Fibroblast of lung (primary cell): ENCODE results near the gene ACOXL. TPM values are rescaled to one million over a fixed set of nuclear protein-coding genes. Genes with fewer than 3 reads are reported as not detected.
"Not testable (repeated sequence)": the region's sequence is repeated elsewhere in the genome, so short reads cannot be mapped to it uniquely, and the experiment has no call there.

Experiments used
- DNase-seq, 2 donors: peaks; one replicate each; pipeline versions ENCODE4 v3.0.0 to v3.0.0-alpha.2; 2010; ENCODE audit warnings: low read depth in 2 of 2
- H2AFZ ChIP-seq: 2 replicates; pipeline ENCODE4 v1.5.1; 2012; ENCODE audit warnings: low read length, control low read depth, inconsistent platforms
- H3K27ac ChIP-seq: 2 replicates; pipeline ENCODE4 v1.5.1; 2011; ENCODE audit warnings: low read length, control low read depth; ENCODE audit not compliant: insufficient read depth
- H3K27me3 ChIP-seq: 2 replicates; pipeline ENCODE4 v1.5.1; 2011; ENCODE audit warnings: mild to moderate bottlenecking, low read length; ENCODE audit not compliant: control insufficient read depth, insufficient read depth
- H3K36me3 ChIP-seq: 2 replicates; pipeline ENCODE4 v1.5.1; 2011; ENCODE audit warnings: low read length; ENCODE audit not compliant: control insufficient read depth, insufficient read depth
- H3K4me1 ChIP-seq: 2 replicates; pipeline ENCODE4 v1.5.1; 2011; ENCODE audit warnings: low read length; ENCODE audit not compliant: control insufficient read depth, insufficient read depth; ENCODE audit errors: extremely low read depth
- H3K4me2 ChIP-seq: 2 replicates; pipeline ENCODE4 v1.5.1; 2011; ENCODE audit warnings: low read length, control low read depth; ENCODE audit not compliant: insufficient read depth; ENCODE audit errors: extremely low read depth
- H3K4me3 ChIP-seq, 4 experiments: fragments of 200-600 bp in 1 of 4; sonication (generic) in 1 of 4; replicated peaks in 1 of 4; 2 replicates each; pipeline ENCODE4 v1.5.1; 2011 to 2016; ENCODE audit warnings: low read length in 4 of 4, low read depth in 3 of 4, mild to moderate bottlenecking in 3 of 4, control low read depth in 2 of 4, inconsistent platforms in 1 of 4, mixed read lengths in 1 of 4; ENCODE audit not compliant: insufficient read depth in 1 of 4; ENCODE audit errors: control extremely low read depth in 1 of 4
- H3K79me2 ChIP-seq: 2 replicates; pipeline ENCODE4 v1.5.1; 2012; ENCODE audit warnings: mild to moderate bottlenecking, low read length, inconsistent platforms; ENCODE audit not compliant: control insufficient read depth, insufficient read depth
- H3K9ac ChIP-seq: 2 replicates; pipeline ENCODE4 v1.5.1; 2011; ENCODE audit warnings: mild to moderate bottlenecking, low read length, control low read depth; ENCODE audit not compliant: insufficient read depth
- H3K9me3 ChIP-seq: 2 replicates; pipeline ENCODE4 v1.5.1; 2012; ENCODE audit warnings: low read depth, low read length; ENCODE audit not compliant: control insufficient read depth, insufficient read depth
- H4K20me1 ChIP-seq: 2 replicates; pipeline ENCODE4 v1.5.1; 2011; ENCODE audit warnings: low read length; ENCODE audit not compliant: control insufficient read depth, insufficient read depth; ENCODE audit errors: extremely low read depth
- EZH2 ChIP-seq: IDR thresholded peaks from 2 replicates; pipeline ENCODE4 v1.5.1; 2012; ENCODE audit warnings: low read length, control low read depth, mild to moderate bottlenecking; ENCODE audit errors: missing control alignments
- polyA plus RNA-seq, 2 donors: library from polyadenylated mRNA; depleted of rRNA in 1 of 2; stranded (reverse) in 1 of 2; unstranded in 1 of 2; fragments of >200 nt; gene quantifications; 2 replicates each; pipeline ENCODE4 v1.2.1, GENCODE V29; 2011 to 2012; ENCODE audit warnings: missing spikeins in 1 of 2
- total RNA-seq: library from RNA; depleted of rRNA; stranded (reverse); fragments of >200 nt; gene quantifications from 2 replicates; pipeline ENCODE4 v1.2.1, GENCODE V29; 2014
- TF ChIP-seq, protein P1 (sequence below), 2 donors: IDR thresholded peaks in 1 of 2; conservative IDR thresholded peaks in 1 of 2; 1 replicate in 1 of 2; 2 replicates in 1 of 2; pipeline ENCODE4 v1.5.1; 2011 to 2012; ENCODE audit warnings: low read length in 2 of 2, control low read depth in 1 of 2, inconsistent platforms in 1 of 2, low read depth in 1 of 2, mild to moderate bottlenecking in 1 of 2

ACOXL gene
- total and polyA plus RNA-seq, 2 donors (not counting 1 experiment from before 2014, with no cell fraction given) = not detected

DNA sequence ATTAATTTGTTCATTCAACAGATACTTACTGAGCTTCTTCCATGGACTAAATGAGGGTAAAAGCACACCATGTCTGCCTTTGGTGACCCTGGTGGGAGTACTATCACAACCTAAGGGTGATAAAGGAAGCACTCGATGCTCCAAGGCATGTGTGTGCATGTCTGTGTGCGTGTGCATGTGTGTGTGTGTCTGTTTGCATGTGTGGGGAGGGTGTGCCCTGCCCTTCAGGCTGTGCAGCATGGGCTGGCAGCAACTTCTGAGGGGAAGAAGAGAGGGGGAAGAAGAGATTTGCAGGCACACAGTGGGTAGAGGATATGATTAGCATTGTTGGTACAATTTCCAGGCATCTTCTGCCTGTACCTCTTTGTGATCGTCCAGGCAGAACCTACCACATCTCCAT, 121.6 kb downstream of the ACOXL start:
- no peak overlapping the region for H3K4me2 ChIP-seq
- H3K27ac ChIP-seq = no peak overlapping the region
- H2AFZ ChIP-seq = no peak overlapping the region
- no peaks in the 10 kb centered on the region for H4K20me1 ChIP-seq
- no peak for DNase-seq
- no peak overlapping the region for H3K9ac ChIP-seq
- no peak overlapping the region for H3K4me3 ChIP-seq
- H3K4me1 ChIP-seq = no peaks in the 10 kb centered on the region
- H3K79me2 ChIP-seq = no peaks in the 10 kb centered on the region
- no peaks in the 10 kb centered on the region for H3K9me3 ChIP-seq
- no peak for TF ChIP-seq EZH2
- TF ChIP-seq, protein P1, sequence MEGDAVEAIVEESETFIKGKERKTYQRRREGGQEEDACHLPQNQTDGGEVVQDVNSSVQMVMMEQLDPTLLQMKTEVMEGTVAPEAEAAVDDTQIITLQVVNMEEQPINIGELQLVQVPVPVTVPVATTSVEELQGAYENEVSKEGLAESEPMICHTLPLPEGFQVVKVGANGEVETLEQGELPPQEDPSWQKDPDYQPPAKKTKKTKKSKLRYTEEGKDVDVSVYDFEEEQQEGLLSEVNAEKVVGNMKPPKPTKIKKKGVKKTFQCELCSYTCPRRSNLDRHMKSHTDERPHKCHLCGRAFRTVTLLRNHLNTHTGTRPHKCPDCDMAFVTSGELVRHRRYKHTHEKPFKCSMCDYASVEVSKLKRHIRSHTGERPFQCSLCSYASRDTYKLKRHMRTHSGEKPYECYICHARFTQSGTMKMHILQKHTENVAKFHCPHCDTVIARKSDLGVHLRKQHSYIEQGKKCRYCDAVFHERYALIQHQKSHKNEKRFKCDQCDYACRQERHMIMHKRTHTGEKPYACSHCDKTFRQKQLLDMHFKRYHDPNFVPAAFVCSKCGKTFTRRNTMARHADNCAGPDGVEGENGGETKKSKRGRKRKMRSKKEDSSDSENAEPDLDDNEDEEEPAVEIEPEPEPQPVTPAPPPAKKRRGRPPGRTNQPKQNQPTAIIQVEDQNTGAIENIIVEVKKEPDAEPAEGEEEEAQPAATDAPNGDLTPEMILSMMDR (conservative IDR thresholded peaks at IDR 0.05 in 1 of 2, IDR thresholded peaks at IDR 0.05 in 1 of 2; ENCODE audit: low read depth in 1 of 2, low read length in 2 of 2) = no peak
- peaks cover 3% of the 10 kb centered on the region for H3K27me3 ChIP-seq
- H3K36me3 ChIP-seq = no peaks in the 10 kb centered on the region

DNA sequence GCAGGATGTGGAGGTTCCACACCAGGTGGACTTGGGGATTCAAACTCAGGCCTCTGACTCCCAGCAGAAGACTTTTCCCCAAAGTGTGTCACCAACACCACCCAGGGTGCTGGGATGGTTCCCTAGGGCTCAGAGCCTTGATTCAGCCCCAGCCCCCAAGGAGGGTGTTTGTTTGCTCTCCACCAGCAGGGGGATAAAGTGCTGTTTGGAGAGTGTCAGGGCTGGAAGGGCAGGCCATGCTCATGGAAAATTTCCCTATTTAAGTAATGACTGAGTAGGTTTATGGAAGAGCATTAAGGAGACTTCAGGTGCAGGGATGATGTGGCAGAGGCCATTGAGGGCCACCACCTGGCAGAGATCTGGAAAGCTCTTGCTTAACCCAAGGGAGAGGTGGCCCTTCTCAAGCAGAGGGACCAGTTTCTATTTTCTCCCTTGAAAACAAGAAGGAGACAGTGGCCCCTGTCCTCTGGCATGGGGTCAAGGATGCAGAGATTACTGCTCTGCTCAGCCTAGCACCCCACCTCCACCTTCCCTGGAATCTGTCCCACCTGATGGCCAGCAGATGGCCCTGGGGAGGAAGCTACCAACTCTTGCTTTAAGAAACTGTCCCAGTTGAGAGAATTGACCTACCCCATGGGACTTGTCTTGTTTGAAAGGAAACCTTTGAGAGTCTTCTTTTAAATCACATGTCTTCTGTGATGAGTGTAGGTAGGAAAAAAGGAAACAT, 122.1 kb downstream of the ACOXL start:
- Histone ChIP-seq H3K36me3 (no peaks in the 10 kb centered on the region), H3K4me1 (no peaks in the 10 kb centered on the region), H3K27me3 (peaks cover 5% of the 10 kb centered on the region), H3K27ac (no peak overlapping the region), H3K4me2 (no peak overlapping the region), H3K9ac (no peak overlapping the region), H3K9me3 (no peaks in the 10 kb centered on the region), H4K20me1 (no peaks in the 10 kb centered on the region), H2AFZ (no peak overlapping the region), H3K4me3 (no peak overlapping the region), H3K79me2 (no peaks in the 10 kb centered on the region)
- no peak for DNase-seq
- TF ChIP-seq EZH2 = no peak
- TF ChIP-seq, protein P1 (conservative IDR thresholded peaks at IDR 0.05 in 1 of 2, IDR thresholded peaks at IDR 0.05 in 1 of 2; ENCODE audit: low read depth in 1 of 2, low read length in 2 of 2) = peak; percentile 16 to 28

DNA sequence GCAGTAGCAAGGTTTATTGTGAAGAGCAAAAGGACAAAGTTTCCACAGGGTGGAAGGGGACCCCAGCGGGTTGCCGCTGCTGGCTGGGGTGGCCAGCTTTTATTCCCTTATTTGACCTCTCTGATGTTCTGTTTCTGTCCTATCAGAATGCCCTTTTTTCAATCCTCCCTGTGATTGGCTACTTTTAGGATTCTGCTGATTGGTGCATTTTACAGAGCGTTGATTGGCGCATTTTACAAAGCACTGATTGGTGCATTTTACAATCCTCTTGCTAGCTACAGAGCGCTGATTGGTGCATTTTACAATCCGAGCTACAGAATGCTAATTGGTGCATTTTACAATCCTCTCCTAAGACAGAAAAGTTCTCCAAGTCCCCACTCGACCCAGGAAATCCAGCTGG, 123.5 kb downstream of the ACOXL start:
- H3K9ac ChIP-seq, H3K4me1 ChIP-seq, H3K79me2 ChIP-seq, H3K36me3 ChIP-seq, H4K20me1 ChIP-seq, H3K4me3 ChIP-seq, H3K27ac ChIP-seq, DNase-seq, H3K4me2 ChIP-seq, H2AFZ ChIP-seq, H3K9me3 ChIP-seq, H3K27me3 ChIP-seq: not testable (repeated sequence)
